A549 treated with ZK216348 at 1 μM for 4 hours (cell line): Measurements from ENCODE around the gene BAZ1B. TPM values are rescaled to one million over a fixed set of nuclear protein-coding genes. Genes with fewer than 3 reads are reported as not detected.

Experiments used
- total RNA-seq: library from RNA; stranded (reverse); fragments of 200-300 nt; extraction: Qiagen RNA extraction; gene quantifications from 5 replicates; pipeline ENCODE4 v1.2.3, GENCODE V29; 2022; ENCODE audit warnings: low read depth

BAZ1B gene
- 53.5 to 68.3 TPM (median 62.9 TPM) in 5 replicates for total RNA-seq

GRCh38 chr7:73522105-73522872 lies at the start of gene BAZ1B:
Gene BAZ1B, minus strand, starts transcription at chr7:73522293. Its CDS starts 360 bp downstream, at chr7:73521933.

GRCh38 chr7:73557397-73558257 lies 35.5 kb upstream of the BAZ1B start, which contains the start of gene BCL7B:
Gene BCL7B, minus strand, starts transcription at chr7:73557690. Its CDS starts 112 bp downstream, at chr7:73557578.

Other genes with a start within 250 kb of the BAZ1B start
- gene NSUN5, start 213.5 kb downstream of the BAZ1B start, total RNA-seq: 43.3 to 66.7 TPM (median 59.9 TPM) in 5 replicates
- gene TRIM50, start 194.2 kb downstream of the BAZ1B start, total RNA-seq: not detected in 5 replicates
- gene FKBP6, start 194.1 kb downstream of the BAZ1B start, total RNA-seq: not detected in 5 replicates
- 0.67 to 2.5 TPM (median 2.1 TPM) in 5 replicates for gene FZD9, start 88.5 kb downstream of the BAZ1B start, total RNA-seq
- gene BCL7B, start 35.4 kb upstream of the BAZ1B start, total RNA-seq: 56.9 to 78.1 TPM (median 68.8 TPM) in 5 replicates
- 45.9 to 53.3 TPM (median 53.2 TPM) in 5 replicates for gene TBL2, start 56.3 kb upstream of the BAZ1B start, total RNA-seq
- gene MLXIPL, start 102.2 kb upstream of the BAZ1B start, total RNA-seq: 0.38 to 1.5 TPM (median 0.91 TPM) in 5 replicates
- gene VPS37D, start 145.5 kb upstream of the BAZ1B start, total RNA-seq: 2.6 to 7.3 TPM (median 5.4 TPM) in 5 replicates
- 8.1 to 11.1 TPM (median 9.7 TPM) in 5 replicates for gene DNAJC30, start 161.2 kb upstream of the BAZ1B start, total RNA-seq
- gene BUD23, start 161.3 kb upstream of the BAZ1B start, total RNA-seq: 126 to 151 TPM (median 132 TPM) in 5 replicates
- 67.2 to 92.1 TPM (median 81.8 TPM) in 5 replicates for gene STX1A, start 197.4 kb upstream of the BAZ1B start, total RNA-seq
- 16.7 to 26.7 TPM (median 24.8 TPM) in 5 replicates for gene ABHD11, start 216.5 kb upstream of the BAZ1B start, total RNA-seq
- gene CLDN3, start 248.0 kb upstream of the BAZ1B start, total RNA-seq: 0.58 to 4.4 TPM (median 3.2 TPM) in 5 replicates